HEK293 (cell line): ENCODE results near the gene SH3PXD2B.
A peak's percentile ranks its signal among the peaks of the same experiment; 100 is the strongest.

Experiments
- CTCF ChIA-PET: fragments of 350-600 bp; formaldehyde crosslinking; extraction: SDS; loops from one replicate; lab custom pipeline; 2021; ENCODE audit warnings: antibody characterized with exemption; lab: Yijun Ruan, JAX
- POLR2A ChIA-PET: fragments of 300-600 bp; formaldehyde crosslinking; extraction: SDS; loops from one replicate; lab custom pipeline; 2020; ENCODE audit warnings: antibody characterized with exemption, inconsistent platforms; lab: Yijun Ruan, JAX
- H3K27ac ChIP-seq: fragments of 200-500 bp; sonication (Bioruptor generic); 2 replicates; pipeline ENCODE4 v1.5.1; 2014; ENCODE audit warnings: low read depth, low read length, control low read depth, inconsistent platforms; ENCODE audit errors: extremely low read depth
- H3K36me3 ChIP-seq, 2 experiments: fragments of 200-500 bp in 1 of 2; sonication (Bioruptor generic) in 1 of 2; 1 replicate in 1 of 2; 2 replicates in 1 of 2; pipeline ENCODE4 v1.5.1; 2014 to 2017; ENCODE audit warnings: inconsistent platforms in 2 of 2, low read length in 2 of 2; ENCODE audit not compliant: control insufficient read depth in 2 of 2, insufficient read depth in 1 of 2
- H3K4me1 ChIP-seq: fragments of 200-500 bp; sonication (Bioruptor generic); 2 replicates; pipeline ENCODE4 v1.5.1; 2014; ENCODE audit warnings: mild to moderate bottlenecking, low read length, inconsistent platforms; ENCODE audit not compliant: control insufficient read depth, insufficient read depth
- H3K4me3 ChIP-seq: 2 replicates; pipeline ENCODE4 v1.5.1; 2011; ENCODE audit warnings: low read depth, mild to moderate bottlenecking, control low read depth, low read length, moderate library complexity
- H3K9me3 ChIP-seq: fragments of 200-500 bp; sonication (Bioruptor generic); 2 replicates; pipeline ENCODE4 v1.5.1; 2014; ENCODE audit warnings: low read depth, low read length, inconsistent platforms; ENCODE audit not compliant: control insufficient read depth, insufficient read depth
- EGR2 ChIP-seq: fragments of 450-650 bp; formaldehyde crosslinking; IDR thresholded peaks from 2 replicates; pipeline ENCODE4 v1.5.1; 2016; ENCODE audit warnings: low read depth, missing biosample characterization, missing genetic modification characterization
- SETDB1 ChIP-seq: IDR thresholded peaks from one replicate; pipeline ENCODE4 v1.6.1; 2017; ENCODE audit warnings: mild to moderate bottlenecking, low read length, moderate library complexity, mixed read lengths; ENCODE audit not compliant: insufficient read length
- SP7 ChIP-seq: fragments of 450-650 bp; formaldehyde crosslinking; IDR thresholded peaks from 2 replicates; pipeline ENCODE4 v1.5.1; 2016; ENCODE audit warnings: missing biosample characterization, missing genetic modification characterization
- ZEB2 ChIP-seq: fragments of 450-650 bp; formaldehyde crosslinking; IDR thresholded peaks from 2 replicates; pipeline ENCODE4 v1.5.1; 2016; ENCODE audit warnings: missing biosample characterization, missing genetic modification characterization
- ZFHX2 ChIP-seq: fragments of 450-650 bp; formaldehyde crosslinking; conservative IDR thresholded peaks from 2 replicates; pipeline ENCODE4 v1.5.1; 2016; ENCODE audit warnings: missing biosample characterization, missing genetic modification characterization
- ZNF121 ChIP-seq: fragments of 450-650 bp; formaldehyde crosslinking; IDR thresholded peaks from 2 replicates; pipeline ENCODE4 v1.5.1; 2016; ENCODE audit warnings: missing biosample characterization, missing genetic modification characterization
- ZNF24 ChIP-seq: fragments of 450-650 bp; formaldehyde crosslinking; IDR thresholded peaks from 2 replicates; pipeline ENCODE4 v1.5.1; 2016; ENCODE audit warnings: missing biosample characterization, missing genetic modification characterization
- ZNF324 ChIP-seq: fragments of 450-650 bp; formaldehyde crosslinking; IDR thresholded peaks from 2 replicates; pipeline ENCODE4 v1.5.1; 2016; ENCODE audit warnings: missing biosample characterization, missing genetic modification characterization
- ZNF341 ChIP-seq: fragments of 450-650 bp; formaldehyde crosslinking; IDR thresholded peaks from 2 replicates; pipeline ENCODE4; 2016; ENCODE audit warnings: low read depth, missing biosample characterization, missing genetic modification characterization
- ZNF366 ChIP-seq: fragments of 450-650 bp; formaldehyde crosslinking; conservative IDR thresholded peaks from 2 replicates; pipeline ENCODE4 v1.5.1; 2016; ENCODE audit warnings: missing biosample characterization, missing genetic modification characterization
- ZNF37A ChIP-seq: fragments of 450-650 bp; IDR thresholded peaks from 2 replicates; pipeline ENCODE4 v1.5.1; 2018; ENCODE audit warnings: missing biosample characterization, missing genetic modification characterization
- ZNF514 ChIP-seq: fragments of 450-650 bp; formaldehyde crosslinking; IDR thresholded peaks from 2 replicates; pipeline ENCODE4 v1.5.1; 2016; ENCODE audit warnings: missing biosample characterization, missing genetic modification characterization
- ZNF544 ChIP-seq: fragments of 450-650 bp; formaldehyde crosslinking; IDR thresholded peaks from 2 replicates; pipeline ENCODE4 v1.5.0; 2017; ENCODE audit warnings: missing biosample characterization, missing genetic modification characterization
- ZNF660 ChIP-seq: fragments of 450-650 bp; IDR thresholded peaks from 2 replicates; pipeline ENCODE4 v1.5.1; 2018; ENCODE audit warnings: missing biosample characterization, mild to moderate bottlenecking, missing genetic modification characterization
- ZNF664 ChIP-seq: fragments of 450-650 bp; formaldehyde crosslinking; IDR thresholded peaks from 2 replicates; pipeline ENCODE4 v1.5.1; 2016; ENCODE audit warnings: missing biosample characterization, missing genetic modification characterization
- ZSCAN30 ChIP-seq: fragments of 450-650 bp; IDR thresholded peaks from 2 replicates; pipeline ENCODE4 v1.5.1; 2018; ENCODE audit warnings: missing biosample characterization, mild to moderate bottlenecking, missing genetic modification characterization, moderate library complexity
- TF ChIP-seq, protein P1 (sequence below): fragments of 450-650 bp; formaldehyde crosslinking; conservative IDR thresholded peaks from 2 replicates; pipeline ENCODE4 v1.5.1; 2016; ENCODE audit warnings: low read depth, missing biosample characterization, missing genetic modification characterization
- TF ChIP-seq, protein P2 (sequence below): fragments of 450-650 bp; formaldehyde crosslinking; IDR thresholded peaks from 2 replicates; pipeline ENCODE4 v1.5.1; 2017; ENCODE audit warnings: missing biosample characterization, missing genetic modification characterization
- TF ChIP-seq, protein P3 (sequence below): fragments of 450-650 bp; formaldehyde crosslinking; IDR thresholded peaks from 2 replicates; pipeline ENCODE4 v1.5.1; 2016; ENCODE audit warnings: missing biosample characterization, missing genetic modification characterization
- TF ChIP-seq, protein P4 (sequence below): fragments of 450-650 bp; formaldehyde crosslinking; IDR thresholded peaks from 2 replicates; pipeline ENCODE4 v1.5.1; 2017; ENCODE audit warnings: missing biosample characterization, missing genetic modification characterization

Gene SH3PXD2B

DNA sequence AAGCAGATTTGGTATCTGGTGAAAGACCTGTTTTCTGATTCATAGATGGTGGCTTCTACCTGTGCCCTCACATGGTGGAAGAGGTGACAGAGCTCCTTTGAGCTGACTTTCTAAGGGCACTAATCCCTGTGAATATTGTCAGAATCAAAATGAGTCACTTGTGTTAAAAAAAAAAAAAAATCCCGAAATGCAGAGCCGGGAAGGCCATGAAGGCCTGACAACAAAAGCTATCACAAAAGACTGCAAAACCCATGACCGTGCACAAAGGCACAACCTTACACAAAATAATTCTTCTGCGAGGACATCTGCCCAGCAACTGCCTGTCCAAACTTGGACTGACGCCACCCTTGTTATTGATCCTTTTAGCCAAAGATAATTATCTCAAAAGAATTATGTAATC is 151.2 kb downstream of the SH3PXD2B start (continued):
- TF ChIP-seq, protein P1, sequence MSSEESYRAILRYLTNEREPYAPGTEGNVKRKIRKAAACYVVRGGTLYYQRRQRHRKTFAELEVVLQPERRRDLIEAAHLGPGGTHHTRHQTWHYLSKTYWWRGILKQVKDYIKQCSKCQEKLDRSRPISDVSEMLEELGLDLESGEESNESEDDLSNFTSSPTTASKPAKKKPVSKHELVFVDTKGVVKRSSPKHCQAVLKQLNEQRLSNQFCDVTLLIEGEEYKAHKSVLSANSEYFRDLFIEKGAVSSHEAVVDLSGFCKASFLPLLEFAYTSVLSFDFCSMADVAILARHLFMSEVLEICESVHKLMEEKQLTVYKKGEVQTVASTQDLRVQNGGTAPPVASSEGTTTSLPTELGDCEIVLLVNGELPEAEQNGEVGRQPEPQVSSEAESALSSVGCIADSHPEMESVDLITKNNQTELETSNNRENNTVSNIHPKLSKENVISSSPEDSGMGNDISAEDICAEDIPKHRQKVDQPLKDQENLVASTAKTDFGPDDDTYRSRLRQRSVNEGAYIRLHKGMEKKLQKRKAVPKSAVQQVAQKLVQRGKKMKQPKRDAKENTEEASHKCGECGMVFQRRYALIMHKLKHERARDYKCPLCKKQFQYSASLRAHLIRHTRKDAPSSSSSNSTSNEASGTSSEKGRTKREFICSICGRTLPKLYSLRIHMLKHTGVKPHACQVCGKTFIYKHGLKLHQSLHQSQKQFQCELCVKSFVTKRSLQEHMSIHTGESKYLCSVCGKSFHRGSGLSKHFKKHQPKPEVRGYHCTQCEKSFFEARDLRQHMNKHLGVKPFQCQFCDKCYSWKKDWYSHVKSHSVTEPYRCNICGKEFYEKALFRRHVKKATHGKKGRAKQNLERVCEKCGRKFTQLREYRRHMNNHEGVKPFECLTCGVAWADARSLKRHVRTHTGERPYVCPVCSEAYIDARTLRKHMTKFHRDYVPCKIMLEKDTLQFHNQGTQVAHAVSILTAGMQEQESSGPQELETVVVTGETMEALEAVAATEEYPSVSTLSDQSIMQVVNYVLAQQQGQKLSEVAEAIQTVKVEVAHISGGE (tag by site-specific recombination): 0 out of 2 replicates have a peak, but pooled peaks have one; percentile 8
- TF ChIP-seq ZNF24 (tag by site-specific recombination) (no peak), SETDB1 (no peak), ZNF324 (tag by site-specific recombination) (no peak), ZNF37A (no peak), ZNF514 (tag by site-specific recombination) (no peak), ZNF544 (no peak), ZNF366 (tag by site-specific recombination) (no peak), ZEB2 (tag by site-specific recombination) (peak; percentile 16; the same call in 1 of the 2 replicates), ZNF341 (tag by site-specific recombination) (no peak)
- TF ChIP-seq, protein P2, sequence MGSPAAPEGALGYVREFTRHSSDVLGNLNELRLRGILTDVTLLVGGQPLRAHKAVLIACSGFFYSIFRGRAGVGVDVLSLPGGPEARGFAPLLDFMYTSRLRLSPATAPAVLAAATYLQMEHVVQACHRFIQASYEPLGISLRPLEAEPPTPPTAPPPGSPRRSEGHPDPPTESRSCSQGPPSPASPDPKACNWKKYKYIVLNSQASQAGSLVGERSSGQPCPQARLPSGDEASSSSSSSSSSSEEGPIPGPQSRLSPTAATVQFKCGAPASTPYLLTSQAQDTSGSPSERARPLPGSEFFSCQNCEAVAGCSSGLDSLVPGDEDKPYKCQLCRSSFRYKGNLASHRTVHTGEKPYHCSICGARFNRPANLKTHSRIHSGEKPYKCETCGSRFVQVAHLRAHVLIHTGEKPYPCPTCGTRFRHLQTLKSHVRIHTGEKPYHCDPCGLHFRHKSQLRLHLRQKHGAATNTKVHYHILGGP (tag by site-specific recombination): no peak
- TF ChIP-seq, protein P3, sequence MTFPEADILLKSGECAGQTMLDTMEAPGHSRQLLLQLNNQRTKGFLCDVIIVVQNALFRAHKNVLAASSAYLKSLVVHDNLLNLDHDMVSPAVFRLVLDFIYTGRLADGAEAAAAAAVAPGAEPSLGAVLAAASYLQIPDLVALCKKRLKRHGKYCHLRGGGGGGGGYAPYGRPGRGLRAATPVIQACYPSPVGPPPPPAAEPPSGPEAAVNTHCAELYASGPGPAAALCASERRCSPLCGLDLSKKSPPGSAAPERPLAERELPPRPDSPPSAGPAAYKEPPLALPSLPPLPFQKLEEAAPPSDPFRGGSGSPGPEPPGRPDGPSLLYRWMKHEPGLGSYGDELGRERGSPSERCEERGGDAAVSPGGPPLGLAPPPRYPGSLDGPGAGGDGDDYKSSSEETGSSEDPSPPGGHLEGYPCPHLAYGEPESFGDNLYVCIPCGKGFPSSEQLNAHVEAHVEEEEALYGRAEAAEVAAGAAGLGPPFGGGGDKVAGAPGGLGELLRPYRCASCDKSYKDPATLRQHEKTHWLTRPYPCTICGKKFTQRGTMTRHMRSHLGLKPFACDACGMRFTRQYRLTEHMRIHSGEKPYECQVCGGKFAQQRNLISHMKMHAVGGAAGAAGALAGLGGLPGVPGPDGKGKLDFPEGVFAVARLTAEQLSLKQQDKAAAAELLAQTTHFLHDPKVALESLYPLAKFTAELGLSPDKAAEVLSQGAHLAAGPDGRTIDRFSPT (tag by site-specific recombination): no peak

DNA sequence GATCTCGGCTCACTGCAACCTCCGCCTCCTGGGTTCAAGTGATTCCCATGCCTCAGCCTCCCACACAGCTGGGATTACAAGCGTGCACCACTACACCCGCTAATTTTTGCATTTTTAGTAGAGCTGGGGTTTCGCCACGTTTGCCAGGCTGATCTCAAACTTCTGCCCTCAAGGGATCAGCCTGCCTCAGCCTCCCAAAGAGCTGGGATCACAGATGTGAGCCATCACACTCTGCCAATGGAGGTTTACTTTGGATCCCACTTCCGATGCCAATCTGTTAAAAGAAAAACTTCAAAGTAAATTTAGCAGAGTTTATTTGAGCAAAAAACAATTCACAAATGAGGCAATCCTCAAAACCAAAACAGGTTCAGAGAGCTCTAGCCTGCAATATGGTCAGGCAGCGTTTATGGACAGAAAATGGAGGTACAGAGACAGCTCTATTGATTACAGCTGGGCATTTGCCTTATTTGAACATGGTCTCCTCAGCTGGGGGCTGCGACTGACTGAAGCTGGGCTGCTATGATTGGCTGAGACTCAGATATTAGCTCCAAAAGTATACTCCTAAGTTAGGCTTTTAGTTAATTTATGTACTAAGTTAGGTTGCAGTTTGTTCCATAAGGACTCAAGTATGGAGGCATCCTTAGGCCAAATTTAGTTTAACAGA is 152.1 kb downstream of the SH3PXD2B start:
- H3K9me3 ChIP-seq: no peaks in the 10 kb centered on the region
- H3K4me1 ChIP-seq: peaks cover 4% of the 10 kb centered on the region; the same call in 1 of the 2 replicates
- ChIA-PET POLR2A (no interaction called here), CTCF (interaction anchor here (1.0 kb wide), 1 partner anchor 12 kb away, joined by 3 read pairs; no protein-coding TSS in a partner anchor)
- H3K36me3 ChIP-seq: no peaks in the 10 kb centered on the region
- H3K4me3 ChIP-seq: no peak overlapping the region
- TF ChIP-seq ZNF664 (0 out of 2 replicates have a peak, but pooled peaks have one; percentile 69), EGR2 (tag by site-specific recombination) (peak; percentile 39; the same call in 1 of the 2 replicates), ZFHX2 (tag by site-specific recombination) (peak; percentile 41), ZSCAN30 (tag by site-specific recombination) (no peak)
- TF ChIP-seq, all 188 proteins: peak for 3
- no peak overlapping the region for H3K27ac ChIP-seq

GRCh38 chr5:172299916-172300439 is 154.3 kb downstream of the SH3PXD2B start:
- ChIA-PET POLR2A (no interaction called here), CTCF (interaction anchor here (0.7 to 1.1 kb wide), 2 partner anchors 70 to 379 kb away, joined by 3 to 4 read pairs; no protein-coding TSS in a partner anchor)
- no peaks in the 10 kb centered on the region for H3K36me3 ChIP-seq
- H3K4me3 ChIP-seq: no peak overlapping the region
- no peaks in the 10 kb centered on the region for H3K9me3 ChIP-seq
- no peak overlapping the region for H3K27ac ChIP-seq
- H3K4me1 ChIP-seq: peaks cover 4% of the 10 kb centered on the region; the same call in 1 of the 2 replicates
- TF ChIP-seq, protein P4, sequence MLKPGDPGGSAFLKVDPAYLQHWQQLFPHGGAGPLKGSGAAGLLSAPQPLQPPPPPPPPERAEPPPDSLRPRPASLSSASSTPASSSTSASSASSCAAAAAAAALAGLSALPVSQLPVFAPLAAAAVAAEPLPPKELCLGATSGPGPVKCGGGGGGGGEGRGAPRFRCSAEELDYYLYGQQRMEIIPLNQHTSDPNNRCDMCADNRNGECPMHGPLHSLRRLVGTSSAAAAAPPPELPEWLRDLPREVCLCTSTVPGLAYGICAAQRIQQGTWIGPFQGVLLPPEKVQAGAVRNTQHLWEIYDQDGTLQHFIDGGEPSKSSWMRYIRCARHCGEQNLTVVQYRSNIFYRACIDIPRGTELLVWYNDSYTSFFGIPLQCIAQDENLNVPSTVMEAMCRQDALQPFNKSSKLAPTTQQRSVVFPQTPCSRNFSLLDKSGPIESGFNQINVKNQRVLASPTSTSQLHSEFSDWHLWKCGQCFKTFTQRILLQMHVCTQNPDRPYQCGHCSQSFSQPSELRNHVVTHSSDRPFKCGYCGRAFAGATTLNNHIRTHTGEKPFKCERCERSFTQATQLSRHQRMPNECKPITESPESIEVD (tag by site-specific recombination): peak; percentile 56
- TF ChIP-seq SP7 (tag by site-specific recombination): no peak
- peak; percentile 82 for TF ChIP-seq ZNF121 (tag by site-specific recombination)
- peak; percentile 75 for TF ChIP-seq ZNF660 (tag by site-specific recombination)
